SJSA1 (cell line): ENCODE results near the gene MYOG. TPM values are rescaled to one million over a fixed set of nuclear protein-coding genes. Genes with fewer than 3 reads are reported as not detected.

Source experiments
- DNase-seq, 2 experiments: peaks; one replicate each; pipeline ENCODE4 v3.0.0-alpha.2; 2015 to 2020; ENCODE audit warnings: low spot score in 2 of 2, low read depth in 1 of 2
- H3K27ac ChIP-seq: fragments of 250-450 bp; sonication (Bioruptor Pico); 2 replicates; pipeline ENCODE4 v1.5.1; 2020; ENCODE audit warnings: mild to moderate bottlenecking, moderate library complexity
- H3K27me3 ChIP-seq: fragments of 250-450 bp; sonication (Bioruptor Pico); replicated peaks from 2 replicates; pipeline ENCODE4 v1.5.1; 2020; ENCODE audit warnings: mild to moderate bottlenecking, moderate library complexity
- H3K36me3 ChIP-seq: fragments of 250-450 bp; sonication (Bioruptor Pico); 2 replicates; pipeline ENCODE4 v1.5.1; 2020; ENCODE audit warnings: mild to moderate bottlenecking
- H3K4me1 ChIP-seq: fragments of 250-450 bp; sonication (Bioruptor Pico); replicated peaks from 2 replicates; pipeline ENCODE4 v1.6.1; 2021; ENCODE audit warnings: mild to moderate bottlenecking
- H3K4me3 ChIP-seq: fragments of 250-450 bp; sonication (Bioruptor Pico); 2 replicates; pipeline ENCODE4 v1.5.1; 2020; ENCODE audit warnings: mild to moderate bottlenecking
- H3K9me3 ChIP-seq: fragments of 250-450 bp; sonication (Bioruptor Pico); replicated peaks from 2 replicates; pipeline ENCODE4 v1.5.1; 2020; ENCODE audit warnings: mild to moderate bottlenecking
- total RNA-seq: library from RNA; depleted of rRNA; stranded (reverse); fragments of >200 nt; shearing (Covaris generic); gene quantifications from 2 replicates; pipeline ENCODE4 v1.2.3, GENCODE V29; 2014

The MYOG gene
- total RNA-seq, 1 experiment from 2014 or later: not detected

DNA sequence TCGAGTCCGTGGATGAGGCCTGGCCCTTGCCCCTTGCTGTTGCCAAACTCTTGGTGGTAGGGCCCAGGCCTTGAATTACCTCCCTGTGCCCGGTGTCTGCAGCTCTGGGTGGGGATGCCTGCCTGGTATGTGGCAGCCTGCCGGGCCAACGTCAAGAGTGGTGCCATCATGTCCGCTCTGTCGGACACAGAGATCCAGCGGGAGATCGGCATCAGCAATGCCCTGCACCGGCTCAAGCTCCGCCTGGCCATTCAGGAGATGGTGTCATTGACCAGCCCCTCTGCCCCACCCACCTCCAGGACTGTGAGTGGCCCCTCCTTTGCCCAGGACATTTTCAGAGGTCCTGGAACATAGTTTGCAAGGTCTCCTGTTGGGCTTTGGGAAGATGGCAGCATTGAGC lies 25.7 kb downstream of the MYOG start:
- H3K36me3 ChIP-seq: no peaks in the 10 kb centered on the region
- H3K4me3 ChIP-seq: no peak overlapping the region
- no peak for DNase-seq
- H3K4me1 ChIP-seq: no peaks in the 10 kb centered on the region
- H3K9me3 ChIP-seq: no peaks in the 10 kb centered on the region
- peaks cover 11% of the 10 kb centered on the region; the same call in 1 of the 2 replicates for H3K27me3 ChIP-seq
- H3K27ac ChIP-seq: no peak overlapping the region

- no peaks in the 10 kb centered on the region for H3K36me3 ChIP-seq
- no peak for DNase-seq
- no peaks in the 10 kb centered on the region for H3K4me1 ChIP-seq
- H3K27ac ChIP-seq: no peak overlapping the region
- H3K4me3 ChIP-seq: no peak overlapping the region
- H3K9me3 ChIP-seq: no peaks in the 10 kb centered on the region
- peaks cover 11% of the 10 kb centered on the region; the same call in 1 of the 2 replicates for H3K27me3 ChIP-seq
These were observed 26.3 kb downstream of the MYOG start for GRCh38 chr1:203059485-203059884.

- DNase-seq: no peak
- Histone ChIP-seq H3K36me3 (no peaks in the 10 kb centered on the region), H3K27ac (no peak overlapping the region), H3K4me1 (no peaks in the 10 kb centered on the region), H3K27me3 (peaks cover 11% of the 10 kb centered on the region; the same call in 1 of the 2 replicates), H3K9me3 (no peaks in the 10 kb centered on the region), H3K4me3 (no peak overlapping the region)
These were observed 27.2 kb downstream of the MYOG start for GRCh38 chr1:203058676-203058935.

GRCh38 chr1:203057911-203058675 lies 27.7 kb downstream of the MYOG start:
- Histone ChIP-seq H3K9me3 (no peaks in the 10 kb centered on the region), H3K4me3 (no peak overlapping the region), H3K27me3 (peaks cover 12% of the 10 kb centered on the region), H3K27ac (no peak overlapping the region), H3K4me1 (no peaks in the 10 kb centered on the region), H3K36me3 (no peaks in the 10 kb centered on the region)
- no peak for DNase-seq

GRCh38 chr1:203056516-203056915 lies 29.3 kb downstream of the MYOG start:
- Histone ChIP-seq H3K4me1 (no peaks in the 10 kb centered on the region), H3K36me3 (no peaks in the 10 kb centered on the region), H3K27ac (no peak overlapping the region), H3K9me3 (no peaks in the 10 kb centered on the region), H3K4me3 (no peak overlapping the region), H3K27me3 (peaks cover 25% of the 10 kb centered on the region)
- DNase-seq: no peak

DNA sequence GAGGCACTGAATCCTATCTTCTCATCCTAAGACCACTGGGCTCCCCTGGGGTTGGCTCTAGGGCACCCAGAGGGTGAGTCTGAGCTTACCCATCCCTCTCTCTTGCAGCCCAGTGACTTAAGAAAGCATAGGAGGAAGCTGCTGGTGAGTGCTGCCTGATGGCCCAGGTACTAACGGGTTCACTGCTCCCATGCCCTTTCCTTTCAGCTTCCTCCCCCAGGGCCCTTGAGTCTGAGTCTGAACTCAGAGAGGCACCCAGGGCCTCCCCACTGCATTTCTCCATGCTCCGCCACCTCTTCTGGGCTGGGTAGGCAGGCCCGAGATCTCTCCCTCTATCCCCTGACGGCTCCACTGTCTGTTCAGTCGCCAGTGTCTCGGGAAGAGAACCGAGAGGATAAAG lies 29.8 kb downstream of the MYOG start:
- no peaks in the 10 kb centered on the region for H3K9me3 ChIP-seq
- H3K27me3 ChIP-seq: peaks cover 27% of the 10 kb centered on the region
- H3K27ac ChIP-seq: no peak overlapping the region
- no peaks in the 10 kb centered on the region for H3K4me1 ChIP-seq
- no peaks in the 10 kb centered on the region for H3K36me3 ChIP-seq
- H3K4me3 ChIP-seq: no peak overlapping the region
- DNase-seq: no peak

DNA sequence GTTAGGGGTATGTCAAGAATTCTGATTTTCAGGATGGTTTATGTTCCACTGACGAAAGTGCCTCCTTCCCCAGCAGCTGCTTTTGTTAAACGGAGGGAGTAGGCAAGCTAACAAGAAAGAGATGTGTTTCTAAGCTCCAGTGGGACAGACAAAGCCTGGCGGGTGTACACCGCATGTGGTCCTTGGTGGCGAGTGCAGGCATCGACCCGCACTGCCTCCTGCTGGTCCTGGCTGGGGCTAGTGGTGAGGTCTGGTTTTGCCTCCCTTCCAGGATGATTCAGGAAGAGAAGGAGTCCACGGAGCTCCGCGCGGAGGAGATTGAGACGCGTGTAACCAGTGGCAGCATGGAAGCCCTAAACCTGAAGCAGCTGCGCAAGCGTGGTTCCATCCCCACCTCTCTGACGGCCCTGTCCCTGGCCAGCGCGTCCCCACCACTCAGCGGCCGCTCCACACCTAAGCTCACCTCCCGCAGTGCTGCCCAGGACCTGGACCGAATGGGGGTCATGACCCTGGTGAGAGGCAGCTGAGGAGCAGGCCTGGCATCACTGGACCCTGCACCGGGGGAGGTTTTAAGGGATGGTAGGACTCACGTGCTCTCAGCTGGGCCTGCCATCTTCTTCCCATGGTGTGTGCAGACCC lies 30.5 kb downstream of the MYOG start:
- Histone ChIP-seq H3K36me3 (no peaks in the 10 kb centered on the region), H3K27ac (no peak overlapping the region), H3K4me3 (no peak overlapping the region), H3K4me1 (no peaks in the 10 kb centered on the region), H3K9me3 (no peaks in the 10 kb centered on the region), H3K27me3 (peaks cover 29% of the 10 kb centered on the region)
- no peak for DNase-seq

GRCh38 chr1:203054642-203055041 lies 31.2 kb downstream of the MYOG start:
- no peak for DNase-seq
- Histone ChIP-seq H3K36me3 (no peaks in the 10 kb centered on the region), H3K9me3 (no peaks in the 10 kb centered on the region), H3K27ac (no peak overlapping the region), H3K4me1 (no peaks in the 10 kb centered on the region), H3K4me3 (no peak overlapping the region), H3K27me3 (peaks cover 29% of the 10 kb centered on the region)

DNA sequence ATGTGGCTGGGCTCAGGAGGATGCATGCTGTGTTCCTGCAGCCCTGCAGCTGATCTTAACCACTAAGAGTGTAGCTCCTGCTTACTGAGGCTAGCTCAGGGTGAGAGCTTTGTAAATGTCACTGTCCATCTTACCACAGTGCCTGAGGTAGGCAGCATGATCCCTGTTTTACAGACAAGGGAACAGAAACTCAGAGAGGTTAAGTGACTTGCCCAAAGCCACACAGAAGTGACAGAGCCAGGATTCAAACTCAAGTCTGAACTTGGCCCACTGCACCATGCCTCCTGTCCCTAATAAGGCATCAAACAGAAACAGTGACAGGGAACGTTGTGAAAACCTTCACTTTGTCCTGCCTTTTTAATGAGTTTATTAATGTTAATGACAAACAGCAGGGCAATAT lies 31.6 kb downstream of the MYOG start:
- no peak overlapping the region for H3K27ac ChIP-seq
- no peak for DNase-seq
- H3K9me3 ChIP-seq: no peaks in the 10 kb centered on the region
- H3K4me1 ChIP-seq: no peaks in the 10 kb centered on the region
- H3K27me3 ChIP-seq: peaks cover 29% of the 10 kb centered on the region
- no peaks in the 10 kb centered on the region for H3K36me3 ChIP-seq
- H3K4me3 ChIP-seq: no peak overlapping the region

DNA sequence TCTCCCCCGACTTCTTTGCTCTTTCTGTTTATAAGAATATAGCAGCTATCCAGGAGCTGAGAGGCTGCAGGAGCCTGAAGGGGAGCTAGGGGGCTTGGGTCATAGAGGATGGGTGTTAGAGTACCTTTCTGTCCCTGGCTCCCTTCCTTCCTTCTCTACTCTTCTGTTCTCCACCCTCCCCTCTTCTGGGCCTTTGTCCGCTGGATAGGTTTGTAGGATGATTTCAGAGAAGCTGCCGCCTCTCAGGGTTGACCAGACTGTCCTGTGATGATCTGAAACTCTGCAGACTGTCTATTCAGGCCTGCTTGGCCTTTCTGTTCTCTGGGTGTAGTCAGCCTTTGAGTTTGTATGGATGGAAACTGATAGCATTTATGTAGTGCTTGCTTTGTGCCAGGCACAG lies 33.2 kb downstream of the MYOG start:
- no peak overlapping the region for H3K4me3 ChIP-seq
- H3K27me3 ChIP-seq: peaks cover 23% of the 10 kb centered on the region
- H3K9me3 ChIP-seq: no peaks in the 10 kb centered on the region
- H3K4me1 ChIP-seq: no peaks in the 10 kb centered on the region
- H3K27ac ChIP-seq: no peak overlapping the region
- no peaks in the 10 kb centered on the region for H3K36me3 ChIP-seq
- no peak for DNase-seq

GRCh38 chr1:203051841-203052324 lies 33.9 kb downstream of the MYOG start:
- peaks cover 19% of the 10 kb centered on the region for H3K27me3 ChIP-seq
- H3K27ac ChIP-seq: no peak overlapping the region
- no peaks in the 10 kb centered on the region for H3K9me3 ChIP-seq
- no peak overlapping the region for H3K4me3 ChIP-seq
- H3K4me1 ChIP-seq: peaks cover 7% of the 10 kb centered on the region; the same call in 1 of the 2 replicates
- no peaks in the 10 kb centered on the region for H3K36me3 ChIP-seq
- no peak for DNase-seq

DNA sequence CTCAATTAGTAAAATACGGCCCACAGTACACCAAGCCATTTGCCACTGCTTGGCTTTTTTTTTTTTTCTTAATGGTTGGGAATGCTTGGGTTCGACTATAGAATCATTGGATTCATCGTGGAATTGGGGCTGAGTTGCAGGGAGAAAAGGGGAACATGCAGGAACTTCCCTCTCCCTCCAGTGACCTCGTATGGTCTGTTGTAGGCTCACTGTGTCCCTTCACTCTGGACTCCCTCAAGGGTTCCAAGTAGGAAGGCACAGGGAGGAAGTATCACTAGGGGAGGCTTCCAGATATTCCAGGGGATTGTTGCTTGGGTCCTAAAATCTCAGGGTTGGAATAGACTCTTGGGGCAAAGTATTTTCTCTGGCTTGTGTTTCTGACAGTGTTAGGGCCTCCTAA lies 35.0 kb downstream of the MYOG start:
- Histone ChIP-seq H3K27ac (no peak overlapping the region), H3K4me3 (no peak overlapping the region), H3K36me3 (no peaks in the 10 kb centered on the region), H3K9me3 (no peaks in the 10 kb centered on the region), H3K4me1 (peaks cover 8% of the 10 kb centered on the region; the same call in 1 of the 2 replicates), H3K27me3 (peaks cover 19% of the 10 kb centered on the region)
- DNase-seq: no peak

DNA sequence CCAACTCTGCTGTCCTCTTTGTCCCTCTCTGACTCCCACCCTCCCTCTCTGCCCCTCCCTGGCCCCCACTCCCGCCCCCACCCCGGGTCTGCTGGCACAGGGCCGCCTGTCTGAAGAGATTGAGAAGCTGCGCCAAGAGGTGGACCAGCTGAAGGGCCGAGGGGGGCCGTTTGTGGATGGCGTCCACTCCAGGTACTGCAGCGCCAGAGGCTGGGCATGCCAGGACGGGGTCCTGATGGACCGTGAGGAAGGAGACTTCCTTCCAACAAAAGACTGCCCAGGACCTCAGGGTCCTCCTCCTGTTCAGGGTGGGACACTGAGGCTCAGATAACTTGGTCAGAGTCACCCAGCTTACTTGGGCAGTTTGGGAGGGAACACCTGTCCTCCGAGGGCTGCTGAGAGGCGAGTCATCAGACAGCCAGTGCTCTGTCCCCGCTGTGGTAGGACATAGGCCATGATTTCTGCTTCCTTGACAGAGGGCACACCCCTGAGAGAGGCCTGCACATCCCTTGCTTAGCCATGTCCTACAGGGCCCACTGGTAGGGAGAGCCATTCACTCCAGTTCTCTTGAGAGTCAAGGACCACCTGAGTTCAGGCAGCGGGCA lies 36.1 kb downstream of the MYOG start:
- H3K36me3 ChIP-seq: no peaks in the 10 kb centered on the region
- no peak overlapping the region for H3K4me3 ChIP-seq
- DNase-seq: no peak
- no peak overlapping the region for H3K27ac ChIP-seq
- no peaks in the 10 kb centered on the region for H3K9me3 ChIP-seq
- peaks cover 8% of the 10 kb centered on the region; the same call in 1 of the 2 replicates for H3K4me1 ChIP-seq
- peaks cover 19% of the 10 kb centered on the region for H3K27me3 ChIP-seq

GRCh38 chr1:203049077-203049476 lies 36.7 kb downstream of the MYOG start:
- H3K4me3 ChIP-seq: no peak overlapping the region
- no peaks in the 10 kb centered on the region for H3K9me3 ChIP-seq
- no peak for DNase-seq
- H3K4me1 ChIP-seq: peaks cover 8% of the 10 kb centered on the region; the same call in 1 of the 2 replicates
- H3K27ac ChIP-seq: no peak overlapping the region
- no peaks in the 10 kb centered on the region for H3K36me3 ChIP-seq
- peaks cover 19% of the 10 kb centered on the region for H3K27me3 ChIP-seq
